CD4-positive, alpha-beta T cell treated with Interleukin-15 for 4 hours (primary cell): ENCODE results near the gene ZBED6.

Experiments
- DNase-seq: peaks from one replicate; pipeline ENCODE4 v3.0.0-alpha.2; 2020; ENCODE audit warnings: low spot score

Gene ZBED6

DNA sequence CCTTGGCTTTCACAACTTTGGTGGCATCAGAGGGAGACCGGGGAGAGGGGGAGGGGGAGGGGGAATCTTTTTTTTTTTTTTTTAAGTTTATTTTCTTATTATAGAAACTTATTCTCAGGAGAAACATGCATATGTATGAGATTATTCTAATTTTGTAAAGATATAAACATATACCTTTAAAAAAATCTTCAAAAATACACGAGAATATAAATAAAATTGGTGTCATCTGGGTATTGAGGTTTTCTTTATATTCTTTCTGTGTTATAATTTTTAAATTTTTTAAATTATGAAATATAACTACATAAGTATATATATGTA lies 47.1 kb downstream of the ZBED6 start:
- no peak for DNase-seq

DNA sequence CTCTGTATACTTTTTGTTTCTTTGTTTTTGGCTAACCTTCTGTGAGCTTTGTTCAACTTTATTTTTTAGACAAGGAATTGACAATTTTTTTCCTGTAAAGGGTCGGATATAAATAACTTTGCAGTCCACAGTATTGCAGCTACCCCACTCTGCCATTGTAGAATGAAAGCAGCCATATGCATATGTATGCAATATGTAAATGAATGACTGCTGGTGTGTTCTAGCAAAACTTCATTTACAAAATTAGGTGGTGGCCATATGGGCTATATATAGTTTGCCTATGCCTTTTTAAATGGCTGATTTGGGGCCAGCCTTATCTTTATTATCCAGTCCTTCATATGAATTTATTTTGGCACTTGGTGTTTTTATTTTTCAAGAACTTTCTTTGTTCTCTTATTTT lies 48.0 kb downstream of the ZBED6 start:
- no peak for DNase-seq
